Activated CD8-positive, alpha-beta memory T cell treated with anti-CD3 and anti-CD28 coated beads, Interleukin-2, amount 10 ng/mL, durations not matched to agents 7 days and 5 days (primary cell): Measurements from ENCODE around the gene DGAT2. TPM values are rescaled to one million over a fixed set of nuclear protein-coding genes. Genes with fewer than 3 reads are reported as not detected.

Experiments
- ATAC-seq: fragments of 150-1000 bp; cut with Tn5 transposase; one replicate; pipeline ENCODE4 v1.10.0; 2021; ENCODE audit warnings: moderate library complexity
- CTCF ChIA-PET: fragments of 350-600 bp; sonication (Branson Sonifier 250); formaldehyde crosslinking; loops from one replicate; lab custom pipeline; 2021; ENCODE audit warnings: antibody characterized with exemption; lab: Charles Lee
- DNase-seq: peaks from one replicate; pipeline ENCODE4 v3.0.0-alpha.2; 2020
- H3K27ac Mint-ChIP-seq: one replicate; pipeline ENCODE4 v1.8.0; 2021; ENCODE audit warnings: mild to moderate bottlenecking, mixed read lengths
- H3K27me3 Mint-ChIP-seq: one replicate; pipeline ENCODE4 v1.8.0; 2021; ENCODE audit warnings: mixed read lengths
- H3K36me3 Mint-ChIP-seq: one replicate; pipeline ENCODE4 v1.8.0; 2021; ENCODE audit warnings: mild to moderate bottlenecking, mixed read lengths
- H3K4me1 Mint-ChIP-seq: one replicate; pipeline ENCODE4 v1.8.0; 2021; ENCODE audit warnings: mixed read lengths
- H3K4me3 Mint-ChIP-seq: one replicate; pipeline ENCODE4 v1.8.0; 2021; ENCODE audit warnings: mild to moderate bottlenecking, moderate library complexity, mixed read lengths
- H3K9me3 Mint-ChIP-seq: one replicate; pipeline ENCODE4 v1.8.0; 2022; ENCODE audit warnings: low read depth, mixed read lengths
- total RNA-seq, 2 experiments: library from RNA; stranded (reverse); gene quantifications; one replicate each; pipeline ENCODE4 v1.2.3, GENCODE V29; 2021

The DGAT2 gene
- total RNA-seq, 2 experiments from 2014 or later: 1.5 to 1.8 TPM

DNA sequence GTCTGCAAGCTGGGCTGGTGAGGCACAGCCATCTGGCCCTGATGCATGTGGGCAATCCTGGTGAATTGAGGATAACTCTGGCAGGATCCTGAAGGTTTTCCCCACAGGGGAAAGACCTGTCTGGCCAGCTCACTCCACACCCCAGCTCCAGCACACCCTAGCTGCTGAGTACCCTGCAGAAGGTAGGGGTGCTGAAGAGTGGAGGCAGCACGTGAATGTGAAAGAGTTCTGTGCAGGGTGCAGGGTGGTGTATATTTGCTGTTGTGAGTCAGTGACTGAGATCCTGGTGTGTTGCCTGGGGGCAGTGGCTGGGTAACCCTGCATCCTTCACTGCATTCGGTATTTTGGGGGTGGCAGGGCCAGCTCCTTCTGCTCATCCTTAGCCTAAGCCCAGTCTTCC is 22.4 kb downstream of the DGAT2 start:
- Mint-ChIP-seq H3K4me3 (no peak overlapping the region), H3K27me3 (no peaks in the 10 kb centered on the region), H3K4me1 (no peaks in the 10 kb centered on the region), H3K9me3 (no peaks in the 10 kb centered on the region), H3K36me3 (no peaks in the 10 kb centered on the region), H3K27ac (no peak overlapping the region)
- ATAC-seq (no peak), DNase-seq (no peak)
- CTCF ChIA-PET: no interaction called here

GRCh38 chr11:75792127-75792731 is 23.7 kb downstream of the DGAT2 start:
- Mint-ChIP-seq H3K4me3 (no peak overlapping the region), H3K27me3 (no peaks in the 10 kb centered on the region), H3K36me3 (no peaks in the 10 kb centered on the region), H3K4me1 (no peaks in the 10 kb centered on the region), H3K9me3 (no peaks in the 10 kb centered on the region), H3K27ac (no peak overlapping the region)
- CTCF ChIA-PET: interaction anchor here (1.3 kb wide), 1 partner anchor 11 kb away, joined by 5 read pairs; no protein-coding TSS in a partner anchor
- no peak for DNase-seq
- no peak for ATAC-seq

DNA sequence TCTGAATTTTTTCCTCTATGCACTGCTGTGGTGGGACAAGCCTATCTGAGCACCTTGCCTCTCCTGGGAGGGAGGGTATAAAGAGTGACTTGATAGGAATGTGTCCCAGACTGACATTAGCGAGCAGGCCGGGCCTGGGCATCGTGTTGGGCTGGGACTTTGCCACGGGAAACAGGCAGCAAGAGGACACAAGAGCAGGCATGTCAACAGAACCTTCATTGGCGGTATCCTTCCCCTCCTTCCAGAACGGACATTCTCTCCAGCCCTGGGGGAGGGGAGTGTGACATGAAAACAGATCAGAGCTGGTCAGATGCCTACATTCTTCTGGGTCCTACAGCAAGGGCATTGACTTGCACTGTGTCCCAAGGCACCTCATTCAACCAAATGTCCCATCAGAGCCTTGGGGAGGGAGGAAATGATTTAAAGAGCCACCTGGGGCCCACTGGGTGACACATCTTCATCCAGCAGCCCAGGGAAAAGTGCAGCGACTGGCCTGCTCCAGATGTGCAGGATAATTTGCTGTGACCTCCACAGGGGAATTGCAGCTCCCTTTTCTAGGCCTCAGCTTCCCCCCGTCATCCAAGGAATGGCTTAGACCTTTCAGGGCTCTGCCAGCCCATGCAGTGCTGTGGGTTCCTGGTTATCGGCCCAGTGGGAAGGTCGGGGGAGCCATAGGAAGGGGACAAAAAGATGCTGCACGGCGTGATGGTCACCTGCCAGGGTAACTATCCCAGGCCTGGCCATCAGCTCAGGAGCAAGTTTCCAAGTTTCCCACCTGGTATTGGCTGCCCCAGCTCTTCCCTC is 24.6 kb downstream of the DGAT2 start:
- Mint-ChIP-seq H3K4me3 (no peak overlapping the region), H3K36me3 (no peaks in the 10 kb centered on the region), H3K9me3 (no peaks in the 10 kb centered on the region), H3K4me1 (no peaks in the 10 kb centered on the region), H3K27ac (no peak overlapping the region), H3K27me3 (no peaks in the 10 kb centered on the region)
- no peak for ATAC-seq
- CTCF ChIA-PET: interaction anchor here (1.0 to 3.7 kb wide), 3 partner anchors 10 to 75 kb away, joined by 3 to 12 read pairs (median 4); no protein-coding TSS in a partner anchor
- DNase-seq: no peak

DNA sequence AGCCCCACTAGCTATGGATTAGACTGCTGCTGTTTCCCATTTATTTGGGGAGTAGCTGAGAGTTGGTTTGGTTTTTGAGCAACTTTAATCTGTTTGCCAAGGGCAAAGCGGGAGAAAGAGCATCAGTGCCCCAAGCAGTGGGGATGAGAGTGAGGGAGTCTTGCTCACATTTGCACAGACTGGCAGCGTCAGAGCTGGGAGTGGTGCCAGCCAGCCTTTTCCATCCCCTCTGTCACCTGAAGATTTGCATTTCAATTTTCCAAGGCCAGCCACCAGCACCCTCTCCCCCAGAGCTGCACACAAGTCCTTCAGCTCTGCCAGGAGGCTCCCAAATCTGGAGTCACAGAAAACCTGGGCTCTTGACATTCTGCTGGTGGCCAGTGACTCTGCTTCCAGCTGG is 25.4 kb downstream of the DGAT2 start:
- CTCF ChIA-PET: interaction anchor here (1.0 to 3.7 kb wide), 4 partner anchors 9 to 88 kb away, joined by 3 to 12 read pairs (median 4); no protein-coding TSS in a partner anchor
- H3K9me3 Mint-ChIP-seq: no peaks in the 10 kb centered on the region
- H3K27me3 Mint-ChIP-seq: no peaks in the 10 kb centered on the region
- ATAC-seq: no peak
- no peaks in the 10 kb centered on the region for H3K36me3 Mint-ChIP-seq
- DNase-seq: no peak
- H3K27ac Mint-ChIP-seq: no peak overlapping the region
- H3K4me1 Mint-ChIP-seq: no peaks in the 10 kb centered on the region
- H3K4me3 Mint-ChIP-seq: no peak overlapping the region

DNA sequence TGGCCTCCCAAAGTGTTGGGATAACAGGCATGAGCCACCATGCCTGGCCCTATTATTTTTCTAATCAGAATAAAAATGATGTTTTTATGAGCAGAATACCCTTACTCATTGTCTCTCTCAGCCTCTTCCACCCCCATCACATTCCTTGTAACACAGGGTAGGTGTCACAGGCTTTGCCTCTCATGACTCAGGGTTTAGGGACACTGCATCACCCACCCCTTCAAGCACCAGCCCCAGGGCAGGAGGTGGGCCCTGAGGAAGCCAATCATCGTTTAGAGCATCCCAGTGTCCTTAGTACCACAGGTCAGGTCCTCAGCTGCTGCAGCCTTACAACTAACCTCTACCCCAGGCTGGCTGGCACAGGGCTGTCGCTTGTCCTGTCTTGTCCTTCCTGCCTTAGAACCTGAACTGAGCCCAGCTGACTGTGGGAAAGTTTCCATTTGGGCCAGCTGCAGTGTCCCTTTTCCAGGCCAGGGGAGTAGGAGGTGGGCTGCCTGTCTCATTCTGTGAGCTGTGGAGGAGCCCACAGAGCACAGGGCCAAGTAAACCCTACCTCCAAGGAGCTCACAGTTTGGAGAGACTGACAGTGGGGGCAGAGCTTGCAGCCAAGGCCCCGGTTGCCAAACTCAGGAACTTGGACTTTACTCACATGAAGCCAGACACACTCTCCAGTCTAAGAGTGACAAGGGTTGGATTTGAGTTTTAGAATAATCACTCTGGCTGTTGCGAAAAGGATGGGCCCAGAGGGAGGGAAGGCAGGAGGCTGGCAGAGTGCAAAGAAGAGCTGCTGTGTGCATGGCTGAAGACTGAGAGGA is 26.9 kb downstream of the DGAT2 start:
- Mint-ChIP-seq H3K27me3 (no peaks in the 10 kb centered on the region), H3K36me3 (no peaks in the 10 kb centered on the region), H3K27ac (no peak overlapping the region), H3K9me3 (no peaks in the 10 kb centered on the region), H3K4me3 (no peak overlapping the region), H3K4me1 (no peaks in the 10 kb centered on the region)
- ATAC-seq (no peak), DNase-seq (no peak)
- CTCF ChIA-PET: interaction anchor here (3.7 kb wide), 1 partner anchor 72 kb away, joined by 12 read pairs; no protein-coding TSS in a partner anchor

DNA sequence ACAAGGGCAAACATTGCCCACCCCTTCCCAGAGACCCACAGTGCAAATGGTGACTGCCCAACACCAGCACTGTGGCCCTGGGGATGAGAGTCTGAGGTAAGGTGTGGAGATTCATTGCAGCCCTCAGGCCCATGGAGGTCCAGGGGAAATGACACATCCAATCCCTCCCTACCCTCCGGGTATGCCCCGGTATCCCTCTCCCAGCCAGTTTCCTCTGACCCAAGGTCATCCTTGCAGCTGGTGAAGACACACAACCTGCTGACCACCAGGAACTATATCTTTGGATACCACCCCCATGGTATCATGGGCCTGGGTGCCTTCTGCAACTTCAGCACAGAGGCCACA is 27.5 kb downstream of the DGAT2 start:
- CTCF ChIA-PET: interaction anchor here (3.7 kb wide), 1 partner anchor 72 kb away, joined by 12 read pairs; no protein-coding TSS in a partner anchor
- H3K9me3 Mint-ChIP-seq: no peaks in the 10 kb centered on the region
- peaks cover 4% of the 10 kb centered on the region for H3K4me1 Mint-ChIP-seq
- ATAC-seq (no peak), DNase-seq (no peak)
- no peak overlapping the region for H3K27ac Mint-ChIP-seq
- no peaks in the 10 kb centered on the region for H3K36me3 Mint-ChIP-seq
- no peaks in the 10 kb centered on the region for H3K27me3 Mint-ChIP-seq
- H3K4me3 Mint-ChIP-seq: no peak overlapping the region

GRCh38 chr11:75797116-75797515 is 28.5 kb downstream of the DGAT2 start:
- DNase-seq (no peak), ATAC-seq (no peak)
- Mint-ChIP-seq H3K36me3 (no peaks in the 10 kb centered on the region), H3K27ac (no peak overlapping the region), H3K9me3 (no peaks in the 10 kb centered on the region), H3K4me1 (peaks cover 12% of the 10 kb centered on the region), H3K4me3 (no peak overlapping the region), H3K27me3 (no peaks in the 10 kb centered on the region)
- CTCF ChIA-PET: no interaction called here

DNA sequence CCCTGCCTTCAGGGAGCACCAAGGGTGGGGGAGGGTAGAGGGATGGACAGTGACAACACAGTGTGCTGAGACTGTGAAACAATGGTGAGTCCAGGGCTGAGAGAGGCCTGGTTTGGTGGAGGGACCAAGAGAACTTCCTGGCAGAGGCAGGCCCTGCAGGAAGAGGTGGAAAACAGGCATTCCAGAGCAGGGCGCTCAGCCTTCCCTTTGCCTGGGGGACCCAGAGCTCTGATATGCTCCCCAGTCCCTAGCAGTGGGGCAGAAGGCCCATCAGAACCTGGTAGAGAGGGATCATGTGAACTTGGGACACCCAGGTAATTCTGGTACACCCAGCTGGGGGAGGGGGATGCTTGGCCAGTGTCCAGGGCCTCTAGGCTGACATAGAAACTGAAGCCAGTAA is 29.2 kb downstream of the DGAT2 start:
- no peaks in the 10 kb centered on the region for H3K27me3 Mint-ChIP-seq
- H3K4me1 Mint-ChIP-seq: peaks cover 12% of the 10 kb centered on the region
- no peak for DNase-seq
- H3K27ac Mint-ChIP-seq: no peak overlapping the region
- no peak for ATAC-seq
- H3K4me3 Mint-ChIP-seq: no peak overlapping the region
- no peaks in the 10 kb centered on the region for H3K9me3 Mint-ChIP-seq
- CTCF ChIA-PET: no interaction called here
- H3K36me3 Mint-ChIP-seq: no peaks in the 10 kb centered on the region

GRCh38 chr11:75800136-75800675 is 31.6 kb downstream of the DGAT2 start:
- CTCF ChIA-PET: interaction anchor here (0.9 to 4.4 kb wide), 2 partner anchors 12 to 353 kb away, joined by 3 to 24 read pairs; no protein-coding TSS in a partner anchor
- H3K4me3 Mint-ChIP-seq: no peak overlapping the region
- DNase-seq (no peak), ATAC-seq (no peak)
- peaks cover 12% of the 10 kb centered on the region for H3K4me1 Mint-ChIP-seq
- H3K27me3 Mint-ChIP-seq: no peaks in the 10 kb centered on the region
- H3K9me3 Mint-ChIP-seq: no peaks in the 10 kb centered on the region
- H3K36me3 Mint-ChIP-seq: no peaks in the 10 kb centered on the region
- H3K27ac Mint-ChIP-seq: no peak overlapping the region

GRCh38 chr11:75800728-75801361 is 32.3 kb downstream of the DGAT2 start:
- no peaks in the 10 kb centered on the region for H3K9me3 Mint-ChIP-seq
- H3K4me3 Mint-ChIP-seq: no peak overlapping the region
- H3K36me3 Mint-ChIP-seq: no peaks in the 10 kb centered on the region
- DNase-seq (no peak), ATAC-seq (no peak)
- H3K4me1 Mint-ChIP-seq: peaks cover 12% of the 10 kb centered on the region
- peak overlapping the region; percentile 15 for H3K27ac Mint-ChIP-seq
- no peaks in the 10 kb centered on the region for H3K27me3 Mint-ChIP-seq
- CTCF ChIA-PET: interaction anchor here (0.9 to 4.5 kb wide), 7 partner anchors 12 to 352 kb away, joined by 3 to 93 read pairs (median 5); partner anchors contain the start of gene UVRAG

DNA sequence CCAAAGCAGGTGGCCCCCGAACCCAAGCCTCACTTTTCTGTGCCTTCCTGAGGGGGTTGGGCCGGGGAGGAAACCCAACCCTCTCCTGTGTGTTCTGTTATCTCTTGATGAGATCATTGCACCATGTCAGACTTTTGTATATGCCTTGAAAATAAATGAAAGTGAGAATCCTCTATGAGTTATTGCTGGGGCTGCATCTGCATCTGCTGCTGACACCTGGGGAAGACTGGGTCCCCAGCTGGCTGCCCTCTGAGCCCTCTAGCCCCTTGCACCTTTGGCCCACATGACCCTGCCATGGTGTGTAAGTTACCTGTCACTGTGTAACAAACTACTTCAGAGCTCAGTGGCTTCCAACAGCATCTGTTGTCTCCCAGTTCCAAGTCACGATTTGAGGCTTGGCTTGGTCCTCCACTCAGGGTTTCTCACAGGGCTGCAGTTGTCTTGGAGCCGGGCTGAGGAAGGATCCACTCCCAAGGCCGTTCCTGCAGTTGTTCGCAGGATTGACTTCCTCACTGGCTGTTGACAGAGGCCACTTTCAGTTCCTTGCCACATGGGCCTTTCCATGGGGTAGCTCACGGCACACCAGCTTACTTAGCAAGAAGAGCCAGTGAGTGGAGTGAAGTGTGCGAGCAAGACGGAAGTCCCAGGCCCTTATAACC is 32.9 kb downstream of the DGAT2 start:
- ATAC-seq (peak; percentile 25), DNase-seq (no peak)
- H3K36me3 Mint-ChIP-seq: no peaks in the 10 kb centered on the region

More for the DNA sequence above, 32.9 kb downstream of the DGAT2 start:
- H3K4me1 Mint-ChIP-seq: peaks cover 12% of the 10 kb centered on the region
- CTCF ChIA-PET: interaction anchor here (0.9 to 4.5 kb wide), 11 partner anchors 11 to 516 kb away, joined by 3 to 93 read pairs (median 5); partner anchors contain the start of gene UVRAG
- no peak overlapping the region for H3K4me3 Mint-ChIP-seq
- no peaks in the 10 kb centered on the region for H3K9me3 Mint-ChIP-seq
- peaks cover 2% of the 10 kb centered on the region for H3K27me3 Mint-ChIP-seq
- no peak overlapping the region for H3K27ac Mint-ChIP-seq
